Heart right ventricle (tissue), 16 donors: ENCODE data around the gene RPGRIP1L. TPM values are rescaled to one million over a fixed set of nuclear protein-coding genes. Genes with fewer than 3 reads are reported as not detected.

ENCODE experiments used
- ATAC-seq, 8 donors: fragments of 200-7000 bp; cut with Tn5 transposase; one replicate each; pipeline ENCODE4 v1.9.1; 2020; ENCODE audit warnings: mild to moderate bottlenecking in 8 of 8, moderate library complexity in 8 of 8, moderate number of reproducible peaks in 1 of 8
- DNase-seq, 2 donors: peaks; one replicate each; pipeline ENCODE4 v3.0.0-alpha.2; 2020
- H3K27ac ChIP-seq, 10 donors: fragments of 200-600 bp; sonication (generic) in 2 of 10; one replicate each; pipeline versions ENCODE4 v1.5.0 to v1.8.0; 2020 to 2022; ENCODE audit warnings: mild to moderate bottlenecking in 3 of 10
- H3K27me3 ChIP-seq, 7 donors: fragments of 200-600 bp; one replicate each; pipeline ENCODE4 v1.8.0; 2021 to 2022; ENCODE audit warnings: mild to moderate bottlenecking in 2 of 7
- H3K36me3 ChIP-seq, 9 donors: fragments of 200-600 bp; sonication (generic) in 1 of 9; one replicate each; pipeline versions ENCODE4 v1.5.0 to v1.8.0; 2020 to 2022; ENCODE audit warnings: mild to moderate bottlenecking in 2 of 9
- H3K4me1 ChIP-seq, 9 donors: fragments of 200-600 bp; sonication (generic) in 1 of 9; one replicate each; pipeline versions ENCODE4 v1.5.0 to v1.8.0; 2020 to 2022; ENCODE audit warnings: mild to moderate bottlenecking in 4 of 9
- H3K4me3 ChIP-seq, 10 donors: fragments of 200-600 bp; sonication (generic) in 2 of 10; one replicate each; pipeline versions ENCODE4 v1.5.0 to v1.8.0; 2020 to 2022; ENCODE audit warnings: mild to moderate bottlenecking in 7 of 10, moderate library complexity in 2 of 10
- H3K9me3 ChIP-seq, 11 donors: fragments of 200-600 bp in 10 of 11; sonication (generic) in 2 of 11; one replicate each; pipeline versions ENCODE4 v1.5.0 to v1.8.0; 2013 to 2022; ENCODE audit warnings: mild to moderate bottlenecking in 2 of 11, control low read depth in 1 of 11, moderate library complexity in 1 of 11
- WGBS, 2 donors: extraction: QIAGEN DNeasy Blood & Tissue Kit; methylation state at CpG; one replicate each; pipeline ENCODE4 v1.1.7; 2013; ENCODE audit warnings: inconsistent platforms in 1 of 2; 5-methylcytosine and 5-hydroxymethylcytosine counted together
- intact Hi-C, 10 donors: fragments of 100-400 bp; cut with DNase I; formaldehyde crosslinking; loops; one replicate each; pipeline versions ENCODE4 v1.11.1 to v1.14.2; 2022
- polyA plus RNA-seq, 2 donors: library from polyadenylated mRNA; stranded (reverse); fragments of 200-250 nt; gene quantifications; one replicate each; pipeline ENCODE4 v1.2.3, GENCODE V29; 2013
- total RNA-seq, 10 donors: library from RNA; stranded (reverse); fragmentation: NEBNext Ultra II Directional in 3 of 10; extraction: Animal tissue kit (Norgen Biotek cat#: 25700) in 3 of 10; gene quantifications; one replicate each; pipeline versions ENCODE4 v1.2.1 to v1.2.4, GENCODE V29; 2021 to 2023
- TF ChIP-seq, protein P1 (sequence below), 9 donors: fragments of 200-600 bp; sonication (generic) in 2 of 9; IDR thresholded peaks; one replicate each; pipeline versions ENCODE4 v1.5.0 to v1.8.0; 2021 to 2022; ENCODE audit warnings: antibody characterized with exemption in 9 of 9, mild to moderate bottlenecking in 5 of 9, moderate library complexity in 1 of 9
- donor health status: Arrhythmogenic right ventricular cardiomyopathy.
- donor health status: ischemic (EF 13 %, LVEDD 7.1; RV severe dilation, severe dysfunction).
- donor health status: healthy with polysubstance abuse.
- donor health status: DM: no; HTN: yes; CAD: no.
- donor health status: DM: no; HTN: no; CAD: no.
- donor health status: ischemic (EF 25% LVEDD 6.9; RV normal size, moderate dysfunction).
- donor health status: ischemic (EF 25% LVEDD 5.7; RV mildly dilated, moderate dysfunction).
- donor health status: healthy.
- donor health status: DM: yes; HTN: yes; CAD: no.
- donor health status: Ischemic cardiomyopathy.
- donor health status: ischemic (EF 35%, LVEDD 5.7; RV mildly dilated, moderate dysfunction).
- donor health status: nonischemic (EF 11% LVEDD 7.7; RV severe dilation, severe dysfunction).
- donor health status: DM: yes; HTN: yes; CAD: no.
- donor health status: PGD.
- donor health status: ischemic (EF 29% LVEDD 5.4; RV normal size, mild dysfunction).
- donor health status: nonischemic (EF 23%, LVEDD 6.1; RV moderate dilation, normal function).

The RPGRIP1L gene
- total and polyA plus RNA-seq, 12 donors = 0.96 to 3.7 (median 2.4) TPM

DNA sequence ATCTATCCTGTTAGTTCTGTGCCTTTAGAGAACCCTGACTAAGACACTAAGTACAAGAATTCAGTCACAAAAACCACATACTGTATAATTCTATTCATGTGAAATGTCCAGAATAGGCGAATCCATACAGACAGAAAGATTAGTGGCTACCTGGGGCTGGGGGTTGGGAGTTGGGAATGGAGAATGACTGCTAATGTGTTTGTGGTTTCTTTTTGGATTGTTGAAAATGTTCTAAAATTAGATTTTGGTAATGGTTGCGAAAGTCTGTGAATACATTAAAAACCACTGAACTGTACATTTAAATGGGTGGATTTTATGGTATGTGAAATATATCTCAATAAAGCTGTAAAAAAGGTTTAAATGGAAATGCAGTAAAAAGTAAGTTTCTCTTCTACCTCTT is 120.3 kb downstream of the RPGRIP1L start:
- no peak for DNase-seq
- no peak overlapping the region for H3K27ac ChIP-seq
- TF ChIP-seq, protein P1, sequence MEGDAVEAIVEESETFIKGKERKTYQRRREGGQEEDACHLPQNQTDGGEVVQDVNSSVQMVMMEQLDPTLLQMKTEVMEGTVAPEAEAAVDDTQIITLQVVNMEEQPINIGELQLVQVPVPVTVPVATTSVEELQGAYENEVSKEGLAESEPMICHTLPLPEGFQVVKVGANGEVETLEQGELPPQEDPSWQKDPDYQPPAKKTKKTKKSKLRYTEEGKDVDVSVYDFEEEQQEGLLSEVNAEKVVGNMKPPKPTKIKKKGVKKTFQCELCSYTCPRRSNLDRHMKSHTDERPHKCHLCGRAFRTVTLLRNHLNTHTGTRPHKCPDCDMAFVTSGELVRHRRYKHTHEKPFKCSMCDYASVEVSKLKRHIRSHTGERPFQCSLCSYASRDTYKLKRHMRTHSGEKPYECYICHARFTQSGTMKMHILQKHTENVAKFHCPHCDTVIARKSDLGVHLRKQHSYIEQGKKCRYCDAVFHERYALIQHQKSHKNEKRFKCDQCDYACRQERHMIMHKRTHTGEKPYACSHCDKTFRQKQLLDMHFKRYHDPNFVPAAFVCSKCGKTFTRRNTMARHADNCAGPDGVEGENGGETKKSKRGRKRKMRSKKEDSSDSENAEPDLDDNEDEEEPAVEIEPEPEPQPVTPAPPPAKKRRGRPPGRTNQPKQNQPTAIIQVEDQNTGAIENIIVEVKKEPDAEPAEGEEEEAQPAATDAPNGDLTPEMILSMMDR (IDR thresholded peaks at IDR 0.05) = no peak
- H3K36me3 ChIP-seq = no peaks in the 10 kb centered on the region
- intact Hi-C loops = no loop called here
- H3K4me3 ChIP-seq = no peak overlapping the region
- H3K9me3 ChIP-seq = no peaks in the 10 kb centered on the region
- no peaks in the 10 kb centered on the region for H3K4me1 ChIP-seq
- H3K27me3 ChIP-seq = no peaks in the 10 kb centered on the region
- WGBS, 2 donors = 93 to 94% methylated on average over 2 of the region's 2 CpGs
- ATAC-seq = no peak

DNA sequence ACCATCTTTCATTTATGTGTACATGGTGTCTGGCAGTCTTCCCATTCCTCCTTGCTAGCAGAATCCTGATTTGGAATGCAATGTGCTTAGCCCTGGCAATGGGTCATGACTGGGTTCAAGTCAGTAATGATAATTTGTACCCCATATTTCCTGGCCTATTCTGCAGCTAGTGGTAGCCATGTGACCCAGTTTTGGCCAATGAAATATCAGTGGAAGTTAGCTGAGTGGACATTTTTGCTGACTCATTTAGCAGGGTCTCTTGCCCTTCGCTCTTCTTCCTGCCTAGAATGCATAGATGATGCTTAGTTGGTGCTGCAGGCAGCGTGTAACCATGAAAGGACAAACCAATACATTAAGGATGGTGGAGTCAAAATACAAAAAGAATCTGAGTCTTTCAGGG is 121.9 kb downstream of the RPGRIP1L start:
- H3K27me3 ChIP-seq = no peaks in the 10 kb centered on the region
- intact Hi-C loops = no loop called here
- ATAC-seq = no peak
- WGBS, 2 donors = 92 to 94% methylated on average over 2 of the region's 2 CpGs
- no peaks in the 10 kb centered on the region for H3K9me3 ChIP-seq
- no peaks in the 10 kb centered on the region for H3K4me1 ChIP-seq
- H3K27ac ChIP-seq = no peak overlapping the region
- no peak overlapping the region for H3K4me3 ChIP-seq
- no peak for DNase-seq
- H3K36me3 ChIP-seq = no peaks in the 10 kb centered on the region
- TF ChIP-seq, protein P1 (IDR thresholded peaks at IDR 0.05) = no peak

DNA sequence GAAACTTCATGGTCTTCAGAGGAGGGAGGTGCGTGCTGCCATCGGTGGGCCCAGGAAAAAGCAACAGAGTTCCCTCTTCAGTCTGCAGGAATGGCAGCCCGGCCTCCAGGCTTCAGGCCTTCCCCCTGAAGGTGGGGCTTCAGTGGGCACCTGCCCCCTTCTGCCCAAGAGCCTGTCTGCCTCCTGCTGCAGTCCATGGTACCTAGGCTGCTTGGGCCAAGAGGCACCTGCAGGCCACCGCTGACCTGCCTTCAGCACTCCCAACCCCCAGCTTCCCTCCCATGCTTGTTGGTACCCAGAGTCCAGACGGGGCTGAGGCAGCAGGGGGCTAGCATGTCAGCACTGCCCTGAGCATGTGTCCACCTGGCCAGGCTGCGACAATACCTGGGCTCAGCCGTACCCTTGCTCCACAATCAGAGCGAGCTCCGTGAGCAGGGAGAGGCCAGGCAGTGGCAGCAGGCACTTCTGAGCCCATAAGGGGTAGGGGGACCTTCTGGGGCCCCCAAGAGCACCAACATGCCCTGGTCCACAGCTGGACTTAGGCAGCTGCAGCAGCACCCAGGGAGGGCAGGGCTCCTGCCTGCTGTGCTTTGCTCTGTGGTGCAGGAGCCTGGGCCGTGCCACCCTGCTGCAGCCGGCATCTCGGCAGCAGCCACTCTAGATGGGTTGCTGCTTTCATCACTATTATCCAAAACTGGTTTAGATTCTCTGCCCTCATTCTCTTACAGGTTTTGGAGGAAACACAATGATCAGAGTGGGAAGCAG is 123.4 kb downstream of the RPGRIP1L start:
- no peaks in the 10 kb centered on the region for H3K4me1 ChIP-seq
- no peak overlapping the region for H3K27ac ChIP-seq
- ATAC-seq (no peak), DNase-seq (no peak)
- no peaks in the 10 kb centered on the region for H3K9me3 ChIP-seq
- intact Hi-C loops = no loop called here
- no peak overlapping the region for H3K4me3 ChIP-seq
- 87 to 93% methylated on average over 12 of the region's 12 CpGs for WGBS, 2 donors
- no peaks in the 10 kb centered on the region for H3K27me3 ChIP-seq
- TF ChIP-seq, protein P1 (IDR thresholded peaks at IDR 0.05) = no peak
- H3K36me3 ChIP-seq = no peaks in the 10 kb centered on the region

DNA sequence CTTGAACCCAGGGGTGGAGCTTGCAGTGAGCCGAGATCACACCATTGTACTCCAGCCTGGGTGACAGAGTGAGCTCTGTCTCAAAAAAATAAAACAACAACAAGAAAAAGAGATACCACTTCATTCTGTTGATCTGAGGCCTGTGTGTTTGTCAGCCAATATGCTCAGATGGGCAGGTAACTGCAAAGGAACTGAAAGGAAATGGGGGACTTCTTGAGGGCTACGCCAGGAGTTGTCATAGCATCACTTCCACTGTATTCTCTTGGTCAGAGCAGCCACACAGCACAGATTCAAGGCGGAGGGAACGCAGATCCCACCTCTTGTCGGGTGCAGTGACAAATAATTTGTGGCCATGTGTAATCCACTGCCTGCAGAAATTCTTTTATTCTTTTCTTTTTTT is 126.8 kb downstream of the RPGRIP1L start:
- intact Hi-C loops = no loop called here
- DNase-seq (no peak), ATAC-seq (no peak)
- Histone ChIP-seq H3K4me3 (no peak overlapping the region), H3K27me3 (no peaks in the 10 kb centered on the region), H3K4me1 (no peaks in the 10 kb centered on the region), H3K9me3 (peaks cover 0 to 14% (median 5%) of the 10 kb centered on the region in 11 donors), H3K36me3 (no peaks in the 10 kb centered on the region), H3K27ac (no peak overlapping the region)
- 94 to 98% methylated on average over 5 of the region's 5 CpGs for WGBS, 2 donors
- TF ChIP-seq, protein P1 (IDR thresholded peaks at IDR 0.05) = no peak
